Activated naive CD4-positive, alpha-beta T cell treated with anti-CD3 and anti-CD28 coated beads, Interleukin-2, amount 50 U/mL, for 72 hours (primary cell): ENCODE results near the gene XPR1. TPM values are rescaled to one million over a fixed set of nuclear protein-coding genes. Genes with fewer than 3 reads are reported as not detected.

ENCODE experiments used
- ATAC-seq, 2 donors: fragments of 150-1000 bp; cut with Tn5 transposase; 2 replicates each; pipeline ENCODE4 v1.10.0; 2021; ENCODE audit warnings: mild to moderate bottlenecking in 2 of 2, moderate library complexity in 2 of 2
- DNase-seq, 2 donors: peaks; one replicate each; pipeline ENCODE4 v3.0.0; 2021 to 2022; ENCODE audit warnings: low spot score in 2 of 2
- H3K27ac Mint-ChIP-seq, 2 donors: one replicate each; pipeline ENCODE4 v1.8.0; 2022; ENCODE audit warnings: mild to moderate bottlenecking in 2 of 2, mixed read lengths in 2 of 2
- H3K36me3 Mint-ChIP-seq, 2 donors: one replicate each; pipeline ENCODE4 v1.8.0; 2022; ENCODE audit warnings: mixed read lengths in 2 of 2
- H3K9me3 Mint-ChIP-seq, 2 donors: one replicate each; pipeline ENCODE4 v1.8.0; 2022; ENCODE audit warnings: mixed read lengths in 2 of 2
- total RNA-seq, 2 donors: library from RNA; stranded (reverse); gene quantifications; one replicate each; pipeline ENCODE4 v1.2.3, GENCODE V29; 2022

The XPR1 gene
- total RNA-seq, 2 donors from 2014 or later = 15.2 to 18.6 TPM

DNA sequence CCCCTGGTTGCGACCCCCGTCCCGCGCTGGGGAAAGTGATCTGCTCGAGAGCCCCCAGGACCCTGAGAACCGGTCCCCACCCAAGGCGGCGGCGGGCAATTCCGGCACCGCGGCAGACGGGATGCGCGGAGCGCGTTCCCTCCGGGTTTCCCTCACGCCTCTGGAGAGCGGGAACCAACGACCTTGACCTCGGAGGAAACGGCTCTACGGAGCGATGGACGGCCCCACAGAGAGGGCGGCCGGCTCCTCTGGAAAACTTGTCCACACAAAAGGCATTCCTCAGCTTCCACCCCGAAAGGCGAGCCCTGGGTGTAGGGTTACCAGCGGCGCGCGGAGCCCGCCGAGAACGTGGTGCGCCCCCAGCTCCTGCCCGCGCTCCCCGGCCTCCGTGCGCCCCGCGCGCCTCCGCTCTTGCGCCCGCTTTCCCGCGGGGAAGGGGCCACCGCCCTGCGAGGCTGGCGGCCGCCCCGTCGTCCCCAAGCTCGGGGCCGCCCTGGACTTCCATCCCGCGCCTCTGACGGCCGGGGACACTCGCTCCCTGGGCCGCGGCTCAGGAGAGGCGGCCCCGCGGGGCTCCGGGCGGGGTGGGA lies 280.5 kb downstream of the XPR1 start:
- Mint-ChIP-seq H3K36me3 (peaks cover 0 to 6% of the 10 kb centered on the region in 2 donors), H3K27ac (no peak overlapping the region), H3K9me3 (no peaks in the 10 kb centered on the region)
- DNase-seq (peak in 1 of 2 donors; percentile 52), ATAC-seq (peak in 1 of 2 donors; percentile 56)

GRCh38 chr1:180912801-180913565 lies 281.2 kb downstream of the XPR1 start, which contains the start of gene KIAA1614:
TSS of gene KIAA1614 (plus strand) at chr1:180912897. CDS start at chr1:180913244, 347 bp downstream.
- ATAC-seq (peak in 1 of 2 donors; percentile 31), DNase-seq (peak in 1 of 2 donors; percentile 43)
- H3K27ac Mint-ChIP-seq = no peak within 1 kb of the TSS
- H3K9me3 Mint-ChIP-seq = no peaks in the 10 kb centered on the region
- peaks cover 0 to 6% of the 10 kb centered on the region in 2 donors for H3K36me3 Mint-ChIP-seq

GRCh38 chr1:180915426-180915965 lies 283.7 kb downstream of the XPR1 start:
- Mint-ChIP-seq H3K27ac (no peak overlapping the region), H3K36me3 (peaks cover 0 to 6% of the 10 kb centered on the region in 2 donors), H3K9me3 (no peaks in the 10 kb centered on the region)
- no peak for ATAC-seq
- no peak for DNase-seq

DNA sequence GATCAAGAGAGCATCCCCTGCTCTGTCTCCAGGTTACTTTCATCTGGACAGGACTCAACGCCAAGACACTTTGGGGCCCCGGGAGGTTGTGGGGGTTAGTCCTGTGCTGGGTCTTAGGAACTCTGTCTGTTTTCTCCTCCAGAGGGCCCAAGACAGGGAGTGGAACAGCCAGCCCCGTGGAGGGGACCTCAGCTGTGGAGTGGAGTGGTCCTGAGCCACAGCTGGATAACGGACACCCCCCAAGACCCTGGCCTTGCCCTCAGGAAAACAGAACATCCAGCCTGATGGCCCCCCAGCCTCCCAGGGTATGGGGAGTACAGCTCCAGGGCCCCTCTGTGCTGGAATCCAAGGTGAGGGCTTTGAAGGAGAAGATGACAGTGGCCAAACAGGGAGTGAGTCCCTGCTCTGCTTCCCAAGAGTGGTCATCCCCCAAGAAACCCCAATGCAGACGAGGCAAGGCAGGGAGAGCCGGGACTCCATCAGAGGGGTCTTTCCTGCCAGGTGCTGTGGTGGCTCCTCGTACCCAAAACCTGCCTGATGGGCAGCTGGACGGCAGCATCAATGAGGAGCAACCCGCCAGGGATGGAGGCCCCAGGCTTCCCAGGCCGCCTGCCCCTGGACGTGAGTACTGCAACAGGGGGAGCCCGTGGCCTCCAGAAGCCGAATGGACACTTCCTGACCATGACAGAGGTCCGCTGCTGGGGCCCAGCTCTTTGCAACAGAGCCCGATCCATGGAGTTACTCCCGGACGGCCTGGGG lies 284.4 kb downstream of the XPR1 start:
- Mint-ChIP-seq H3K9me3 (no peaks in the 10 kb centered on the region), H3K27ac (no peak overlapping the region), H3K36me3 (peaks cover 0 to 6% of the 10 kb centered on the region in 2 donors)
- ATAC-seq (no peak), DNase-seq (no peak)

DNA sequence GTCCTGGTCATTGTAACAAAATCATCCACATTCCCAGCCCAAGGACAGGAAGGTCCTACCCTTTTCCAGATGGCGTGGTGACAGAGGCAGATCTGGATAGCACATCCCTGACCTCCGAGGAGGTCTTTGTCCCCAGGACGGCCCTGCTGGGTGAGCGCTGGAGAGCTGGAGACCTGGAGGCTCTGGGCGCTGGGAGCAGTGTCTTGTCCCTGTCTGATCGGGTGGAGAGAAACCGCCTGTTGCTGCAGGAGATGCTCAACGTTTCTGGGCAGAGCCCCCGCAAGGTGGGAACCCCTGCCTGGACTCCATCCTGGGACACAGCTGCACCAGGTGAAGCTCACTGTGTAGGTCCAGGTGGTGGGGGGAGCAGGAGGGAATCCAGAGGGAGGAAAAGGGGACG lies 284.9 kb downstream of the XPR1 start:
- Mint-ChIP-seq H3K36me3 (peaks cover 0 to 6% of the 10 kb centered on the region in 2 donors), H3K9me3 (no peaks in the 10 kb centered on the region), H3K27ac (no peak overlapping the region)
- DNase-seq = no peak
- ATAC-seq = no peak

DNA sequence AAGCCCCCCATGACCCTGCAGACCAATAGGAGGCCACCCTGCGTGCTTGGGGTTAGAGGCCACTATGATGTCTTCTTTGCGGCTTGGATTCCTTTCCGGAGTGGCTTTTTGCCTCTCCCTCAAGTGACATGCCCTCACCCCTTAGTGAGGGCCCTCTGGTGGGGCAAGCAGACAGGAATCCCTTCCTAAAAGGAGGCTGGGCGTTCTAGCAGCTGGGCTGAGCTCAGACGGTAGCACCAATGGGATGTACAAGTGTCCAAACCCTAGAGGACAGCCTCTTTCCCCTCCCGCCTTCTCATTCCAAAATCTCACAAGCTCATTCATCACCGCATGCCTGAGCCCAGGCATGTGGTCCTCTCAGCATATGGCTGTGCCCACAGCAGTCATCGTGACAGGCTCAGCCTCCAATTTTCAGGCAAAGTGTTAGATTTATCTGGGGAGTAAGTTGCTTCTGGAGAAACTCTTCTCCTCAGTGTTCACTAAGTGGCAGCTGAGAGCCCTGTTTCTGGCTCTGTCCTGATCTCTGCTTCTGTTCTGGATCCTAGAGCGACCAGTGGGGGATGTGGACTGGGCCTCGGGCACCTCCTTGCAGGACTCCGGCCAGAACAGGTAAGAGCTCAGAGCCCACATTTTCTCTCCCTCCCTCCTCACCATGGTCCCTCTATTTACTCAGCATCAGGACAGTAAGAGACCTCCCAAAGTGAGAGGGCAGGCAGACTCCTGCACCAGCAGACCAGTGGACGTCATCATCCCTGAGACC lies 285.7 kb downstream of the XPR1 start:
- ATAC-seq = no peak
- no peaks in the 10 kb centered on the region for H3K9me3 Mint-ChIP-seq

DNA sequence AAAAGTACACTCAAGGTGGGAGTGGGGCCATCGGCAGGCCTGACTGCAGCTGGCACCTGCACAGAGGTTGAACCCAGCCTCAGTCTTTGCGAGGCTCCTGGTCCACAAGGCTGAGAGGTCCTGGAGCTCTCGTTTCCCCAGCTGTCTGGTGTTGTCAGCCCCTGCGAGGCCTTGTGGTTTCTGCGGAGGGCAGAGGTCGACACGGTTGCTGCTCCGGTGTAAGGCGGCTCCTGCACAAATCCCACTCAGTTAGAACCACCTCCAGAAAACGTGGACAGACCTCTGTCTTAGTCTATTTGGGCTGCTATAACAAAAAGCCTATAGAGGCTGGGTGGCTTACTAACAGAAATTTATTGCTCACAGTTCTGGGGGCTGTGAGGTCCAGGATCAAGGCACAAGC lies 286.7 kb downstream of the XPR1 start:
- Mint-ChIP-seq H3K9me3 (no peaks in the 10 kb centered on the region), H3K27ac (no peak overlapping the region)
- no peak for ATAC-seq

More for the DNA sequence above, 285.7 kb downstream of the XPR1 start:
- Mint-ChIP-seq H3K36me3 (peaks cover 0 to 6% of the 10 kb centered on the region in 2 donors), H3K27ac (no peak overlapping the region)
- no peak for DNase-seq

GRCh38 chr1:180919183-180919700 lies 287.4 kb downstream of the XPR1 start:
- ATAC-seq (no peak), DNase-seq (no peak)
- Mint-ChIP-seq H3K36me3 (no peaks in the 10 kb centered on the region), H3K9me3 (no peaks in the 10 kb centered on the region), H3K27ac (no peak overlapping the region)

More for the DNA sequence above, 286.7 kb downstream of the XPR1 start:
- peaks cover 0 to 4% of the 10 kb centered on the region in 2 donors for H3K36me3 Mint-ChIP-seq
- DNase-seq = no peak

DNA sequence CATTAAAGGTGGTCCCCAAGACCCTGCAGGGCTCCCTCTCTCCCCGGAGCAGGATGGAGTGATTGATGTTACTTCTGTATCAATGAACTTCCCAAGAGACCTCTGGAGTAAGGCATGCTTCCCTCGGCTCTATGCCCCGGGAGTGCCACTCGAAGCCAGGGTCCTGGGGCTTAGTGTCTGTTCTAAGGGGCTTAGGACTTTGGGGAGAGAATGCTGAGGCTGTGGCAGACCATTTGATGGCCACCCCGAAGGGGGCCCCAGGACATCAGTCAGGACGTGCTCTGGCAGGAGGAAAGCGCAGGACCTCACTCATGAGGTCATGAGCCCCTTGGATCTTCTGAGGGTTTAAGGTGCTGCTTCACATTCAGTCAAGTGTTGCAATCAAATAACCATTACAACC lies 288.4 kb downstream of the XPR1 start:
- no peaks in the 10 kb centered on the region for H3K9me3 Mint-ChIP-seq
- H3K27ac Mint-ChIP-seq = no peak overlapping the region
- DNase-seq (no peak), ATAC-seq (no peak)
- H3K36me3 Mint-ChIP-seq = no peaks in the 10 kb centered on the region

DNA sequence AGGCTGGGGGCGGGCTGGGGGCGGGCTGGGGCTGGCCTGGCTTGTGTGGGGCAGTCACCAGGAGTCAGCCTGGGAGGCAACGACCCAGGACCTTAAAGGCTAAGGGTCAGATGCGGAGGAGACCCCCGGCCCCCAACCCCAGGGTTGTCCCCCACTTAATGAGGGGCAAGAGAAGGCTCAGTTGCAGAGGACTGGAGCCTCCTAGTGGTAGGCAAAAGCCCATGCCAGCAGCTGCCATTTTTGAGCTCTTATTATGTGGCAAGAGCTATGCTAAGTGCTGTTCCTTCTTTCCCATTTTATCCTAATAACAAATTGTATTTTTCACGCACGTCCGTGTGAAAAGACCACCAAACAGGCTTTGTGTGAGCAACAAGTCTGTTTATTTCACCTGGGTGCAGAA lies 288.9 kb downstream of the XPR1 start:
- ATAC-seq (no peak), DNase-seq (no peak)
- Mint-ChIP-seq H3K9me3 (no peaks in the 10 kb centered on the region), H3K27ac (no peak overlapping the region), H3K36me3 (no peaks in the 10 kb centered on the region)

DNA sequence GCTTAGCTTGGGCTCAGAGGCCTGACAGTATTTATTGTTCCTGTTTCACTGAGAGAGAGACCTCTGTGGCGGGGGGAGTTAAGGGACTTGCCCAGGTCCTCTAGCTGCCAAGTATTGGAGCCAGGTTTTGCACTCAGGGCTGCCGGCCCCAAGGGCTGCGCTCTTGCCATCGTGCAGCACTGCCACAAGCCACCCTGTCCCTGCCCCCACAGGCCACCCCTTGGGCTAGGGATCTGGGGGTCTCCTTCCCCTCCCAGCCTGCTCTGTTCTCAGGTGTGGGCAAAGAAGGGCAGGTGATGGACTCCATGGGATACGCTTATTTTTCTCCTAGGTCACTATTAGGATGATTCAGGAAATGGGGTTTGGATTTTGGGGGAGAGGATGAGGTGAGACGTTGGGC lies 289.6 kb downstream of the XPR1 start:
- no peak for DNase-seq
- Mint-ChIP-seq H3K27ac (no peak overlapping the region), H3K36me3 (no peaks in the 10 kb centered on the region), H3K9me3 (no peaks in the 10 kb centered on the region)
- no peak for ATAC-seq

DNA sequence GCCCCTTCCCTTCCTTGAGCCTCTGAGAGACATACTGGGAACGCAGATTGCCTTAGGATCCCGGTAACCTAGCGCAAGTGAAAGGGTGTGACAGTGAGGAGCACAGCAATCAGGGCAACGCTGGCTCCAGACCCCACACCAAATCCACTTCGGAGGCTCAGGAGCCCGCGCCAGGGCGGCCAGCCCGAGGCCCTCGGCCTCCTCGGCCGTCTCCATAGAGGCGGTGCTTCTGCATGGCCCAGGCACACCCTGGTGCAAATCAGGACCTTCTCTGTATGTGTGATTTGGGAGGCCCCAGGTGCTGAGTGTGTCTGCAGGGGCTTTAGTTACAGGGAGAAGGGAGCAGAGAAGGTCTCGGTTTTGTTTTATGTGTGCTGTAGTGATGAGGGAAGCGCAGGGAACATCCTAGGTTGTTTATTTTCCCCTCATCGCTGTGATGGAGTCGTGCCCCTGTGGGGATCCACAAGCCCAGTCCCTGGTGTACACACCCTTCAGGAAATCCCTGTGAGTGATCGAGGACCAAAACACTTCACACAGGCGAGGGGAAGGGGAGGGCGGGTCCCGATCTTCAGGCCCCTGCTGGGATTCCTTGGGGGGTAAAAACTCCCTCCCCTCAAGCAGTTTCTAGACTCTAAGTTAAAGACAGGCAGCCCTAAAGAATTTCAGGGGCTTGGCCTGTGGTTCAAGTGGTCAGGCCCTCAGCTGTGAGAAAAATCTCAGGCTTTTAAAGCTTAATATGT lies 290.2 kb downstream of the XPR1 start:
- Mint-ChIP-seq H3K27ac (no peak overlapping the region), H3K9me3 (no peaks in the 10 kb centered on the region)
- no peak for DNase-seq

GRCh38 chr1:180922631-180923015 lies 290.8 kb downstream of the XPR1 start:
- DNase-seq = no peak
- no peaks in the 10 kb centered on the region for H3K9me3 Mint-ChIP-seq
- no peak for ATAC-seq
- no peaks in the 10 kb centered on the region for H3K36me3 Mint-ChIP-seq
- no peak overlapping the region for H3K27ac Mint-ChIP-seq

More for the DNA sequence above, 290.2 kb downstream of the XPR1 start:
- no peak for ATAC-seq
- H3K36me3 Mint-ChIP-seq = no peaks in the 10 kb centered on the region

- ATAC-seq (no peak), DNase-seq (no peak)
- Mint-ChIP-seq H3K27ac (no peak overlapping the region), H3K36me3 (no peaks in the 10 kb centered on the region), H3K9me3 (no peaks in the 10 kb centered on the region)
Observed at GRCh38 chr1:180923021-180923841, 291.4 kb downstream of the XPR1 start.

- ATAC-seq (no peak), DNase-seq (no peak)
- no peaks in the 10 kb centered on the region for H3K9me3 Mint-ChIP-seq
- no peak overlapping the region for H3K27ac Mint-ChIP-seq
- no peaks in the 10 kb centered on the region for H3K36me3 Mint-ChIP-seq
Observed at GRCh38 chr1:180923887-180924286, 292.1 kb downstream of the XPR1 start.
